Stimulated activated CD4-positive, alpha-beta T cell treated with anti-CD3 and anti-CD28 coated beads, Interleukin-12 subunit alpha, Interleukin-12 subunit beta, amount 100 ng/mL, for 48 hours (primary cell): ENCODE measurements around the gene SLC25A25.

Experiments used
- DNase-seq, 3 donors: peaks; one replicate each; pipeline ENCODE4 v3.0.0-alpha.2; 2020; ENCODE audit warnings: low read depth in 2 of 3, low spot score in 1 of 3

Gene SLC25A25

GRCh38 chr9:128143525-128144238 lies 75.7 kb downstream of the SLC25A25 start:
- no peak for DNase-seq

- DNase-seq, result no peak
Observed at GRCh38 chr9:128144239-128145181, 76.5 kb downstream of the SLC25A25 start.

- no peak for DNase-seq
Observed at GRCh38 chr9:128145536-128145935, 77.5 kb downstream of the SLC25A25 start.

- DNase-seq, result no peak
Observed at GRCh38 chr9:128145951-128146351, 77.9 kb downstream of the SLC25A25 start.

- no peak for DNase-seq
Observed at GRCh38 chr9:128146591-128147120, 78.6 kb downstream of the SLC25A25 start.

GRCh38 chr9:128148509-128149000 lies 80.5 kb downstream of the SLC25A25 start:
- no peak for DNase-seq

- no peak for DNase-seq
Observed at GRCh38 chr9:128149001-128149701, 81.1 kb downstream of the SLC25A25 start, which contains the start of gene LCN2. Gene LCN2, plus strand, starts transcription at chr9:128149453. Its CDS starts 73 bp downstream, at chr9:128149526.

GRCh38 chr9:128149951-128150593 lies 82.0 kb downstream of the SLC25A25 start:
- DNase-seq, result no peak

GRCh38 chr9:128150594-128151308 lies 82.7 kb downstream of the SLC25A25 start:
- no peak for DNase-seq

- no peak for DNase-seq
Observed at GRCh38 chr9:128151309-128152132, 83.5 kb downstream of the SLC25A25 start.

GRCh38 chr9:128152133-128153059 lies 84.4 kb downstream of the SLC25A25 start:
- DNase-seq, result no peak

GRCh38 chr9:128153060-128153946 lies 85.3 kb downstream of the SLC25A25 start:
- no peak for DNase-seq

GRCh38 chr9:128153947-128154695 lies 86.1 kb downstream of the SLC25A25 start:
- DNase-seq, result no peak

- no peak for DNase-seq
Observed at GRCh38 chr9:128155736-128156500, 87.9 kb downstream of the SLC25A25 start.
